ENCODE data around the gene MKLN1. TPM values are rescaled to one million over a fixed set of nuclear protein-coding genes. Genes with fewer than 3 reads are reported as not detected.
A peak's percentile ranks its signal among the peaks of the same experiment; 100 is the strongest.

Gene MKLN1
- total RNA-seq, 1 experiment from 2014 or later: 61.1 TPM

DNA sequence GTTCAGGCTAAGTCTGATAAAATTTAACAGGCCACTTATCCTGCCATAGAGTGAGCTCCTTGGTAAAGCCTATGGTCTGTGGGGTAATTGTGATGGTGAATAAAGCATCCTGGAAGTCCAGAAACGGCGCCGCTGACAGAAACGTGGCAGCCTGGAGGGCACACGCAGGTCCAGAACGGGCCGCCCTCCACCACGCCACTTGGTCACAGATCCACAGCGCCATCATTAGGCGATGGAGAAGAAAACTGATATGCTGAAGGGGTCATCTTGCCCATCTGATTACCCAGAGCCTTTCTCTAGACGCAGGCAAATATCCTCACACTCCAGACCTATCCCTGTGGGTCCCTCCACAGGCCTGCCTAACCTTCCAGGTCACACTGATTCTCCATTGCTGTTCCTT lies 190.9 kb downstream of the MKLN1 start:
- Histone ChIP-seq H3K4me1 (replicated peaks; ENCODE audit: insufficient read depth) (peaks cover 52% of the 10 kb centered on the region), H3K9me3 (ENCODE audit: insufficient read depth, low read depth) (no peaks in the 10 kb centered on the region), H3K27ac (no peak overlapping the region), H3F3A (ENCODE audit: insufficient read depth, low read depth) (peaks cover 63% of the 10 kb centered on the region), H3K9me2 (ENCODE audit: insufficient read depth) (no peaks in the 10 kb centered on the region), H3K4me3 (no peak overlapping the region), H3K36me3 (ENCODE audit: low read depth) (0 out of 2 replicates have a peak, but pooled peaks cover 10% of the 10 kb centered on the region), H4K20me1 (ENCODE audit: insufficient read depth) (peaks cover 4% of the 10 kb centered on the region; the same call in 1 of the 2 replicates), H3K79me2 (ENCODE audit: low read depth) (peaks cover 85% of the 10 kb centered on the region), H3K27me3 (ENCODE audit: insufficient read depth, low read depth) (no peaks in the 10 kb centered on the region), H3K4me2 (no peak overlapping the region), H2AFZ (no peak overlapping the region)
- intact Hi-C loops (cut with micrococcal nuclease; ENCODE audit: unreplicated experiment): no loop called here
- TF ChIP-seq EZH2 (IDR thresholded peaks at IDR 0.05; ENCODE audit: low read depth) (no peak), CTCF (conservative IDR thresholded peaks at IDR 0.05) (no peak)
- no peak for DNase-seq
- ChIA-PET CTCF (interaction anchor here (0.6 kb wide), 1 partner anchor 706 kb away, joined by 3 read pairs; no protein-coding TSS in a partner anchor), POLR2A (ENCODE audit: unreplicated experiment) (no interaction called here)
- no TSS peak for BruUV-seq (replicated peaks)

- Histone ChIP-seq H3F3A (ENCODE audit: insufficient read depth, low read depth) (peaks cover 48% of the 10 kb centered on the region), H3K9me3 (ENCODE audit: insufficient read depth, low read depth) (no peaks in the 10 kb centered on the region), H3K4me2 (peak overlapping the region; percentile 37), H3K27me3 (ENCODE audit: insufficient read depth, low read depth) (no peaks in the 10 kb centered on the region), H3K36me3 (ENCODE audit: low read depth) (0 out of 2 replicates have a peak, but pooled peaks cover 10% of the 10 kb centered on the region), H3K27ac (peak overlapping the region; percentile 76), H3K9me2 (ENCODE audit: insufficient read depth) (no peaks in the 10 kb centered on the region), H3K79me2 (ENCODE audit: low read depth) (peaks cover 83% of the 10 kb centered on the region), H2AFZ (no peak overlapping the region), H3K4me1 (replicated peaks; ENCODE audit: insufficient read depth) (peaks cover 37% of the 10 kb centered on the region), H3K4me3 (no peak overlapping the region), H4K20me1 (ENCODE audit: insufficient read depth) (no peaks in the 10 kb centered on the region)
- TF ChIP-seq CTCF (conservative IDR thresholded peaks at IDR 0.05): no peak
- TF ChIP-seq EZH2 (IDR thresholded peaks at IDR 0.05; ENCODE audit: low read depth): no peak
- CTCF ChIA-PET: interaction anchor here (1.1 to 1.8 kb wide), 3 partner anchors 8 to 24 kb away, joined by 4 to 6 read pairs (median 4); no protein-coding TSS in a partner anchor
- BruUV-seq (replicated peaks): no TSS peak
- DNase-seq: peak; percentile 89 to 90
- POLR2A ChIA-PET (ENCODE audit: unreplicated experiment): interaction anchor here (0.6 to 1.1 kb wide), 5 partner anchors 17 to 798 kb away, joined by 3 to 6 read pairs (median 4); no protein-coding TSS in a partner anchor
- intact Hi-C loops (cut with micrococcal nuclease; ENCODE audit: unreplicated experiment): loop anchor here (1.0 kb wide), 3 partner anchors 8 to 35 kb away; partner anchors contain the start of gene PODXL
These were observed 194.0 kb downstream of the MKLN1 start for GRCh38 chr7:131521651-131522163.

GRCh38 chr7:131522325-131522930 lies 194.8 kb downstream of the MKLN1 start:
- H3K27me3 ChIP-seq (ENCODE audit: insufficient read depth, low read depth): no peaks in the 10 kb centered on the region
- no peak for TF ChIP-seq EZH2 (IDR thresholded peaks at IDR 0.05; ENCODE audit: low read depth)
- TF ChIP-seq CTCF (conservative IDR thresholded peaks at IDR 0.05): no peak
- H3K4me3 ChIP-seq: no peak overlapping the region
- H3F3A ChIP-seq (ENCODE audit: insufficient read depth, low read depth): peaks cover 48% of the 10 kb centered on the region
- no peaks in the 10 kb centered on the region for H3K9me3 ChIP-seq (ENCODE audit: insufficient read depth, low read depth)
- ChIA-PET POLR2A (ENCODE audit: unreplicated experiment) (interaction anchor here (0.9 to 1.1 kb wide), 2 partner anchors 16 to 535 kb away, joined by 3 to 6 read pairs; no protein-coding TSS in a partner anchor), CTCF (interaction anchor here (0.6 to 1.8 kb wide), 5 partner anchors 9 to 135 kb away, joined by 4 to 6 read pairs (median 4); no protein-coding TSS in a partner anchor)
- no peaks in the 10 kb centered on the region for H4K20me1 ChIP-seq (ENCODE audit: insufficient read depth)
- H3K36me3 ChIP-seq (ENCODE audit: low read depth): 0 out of 2 replicates have a peak, but pooled peaks cover 10% of the 10 kb centered on the region
- peaks cover 83% of the 10 kb centered on the region for H3K79me2 ChIP-seq (ENCODE audit: low read depth)
- H3K4me1 ChIP-seq (replicated peaks; ENCODE audit: insufficient read depth): peaks cover 37% of the 10 kb centered on the region
- intact Hi-C loops (cut with micrococcal nuclease; ENCODE audit: unreplicated experiment): no loop called here
- no peaks in the 10 kb centered on the region for H3K9me2 ChIP-seq (ENCODE audit: insufficient read depth)
- no peak overlapping the region for H2AFZ ChIP-seq
- BruUV-seq (replicated peaks): no TSS peak
- peak overlapping the region; percentile 76 for H3K27ac ChIP-seq
- no peak for DNase-seq
- peak overlapping the region; percentile 37 for H3K4me2 ChIP-seq
